ENCODE results near the gene COQ9. TPM values are rescaled to one million over a fixed set of nuclear protein-coding genes. Genes with fewer than 3 reads are reported as not detected.

COQ9 gene
- total RNA-seq, 1 experiment from 2014 or later = 32.9 TPM

GRCh38 chr16:57413301-57413730 is 34.0 kb upstream of the COQ9 start:
- Histone ChIP-seq H4K91ac (ENCODE audit: insufficient read length, low read depth, low read length) (no peak overlapping the region), H3K23me2 (ENCODE audit: insufficient read length, low read depth, low read length, poor library complexity, severe bottlenecking) (peaks cover 5% of the 10 kb centered on the region), H2BK12ac (ENCODE audit: insufficient read length, low read depth, low read length) (no peak overlapping the region), H4K8ac (replicated peaks; ENCODE audit: insufficient read length, low read depth, low read length) (no peak overlapping the region), H3K23ac (ENCODE audit: insufficient read length, low read depth, low read length) (no peak overlapping the region), H3K9me3 (ENCODE audit: control insufficient read depth, low read depth, low read length) (no peaks in the 10 kb centered on the region), H2BK15ac (ENCODE audit: low read depth, low read length) (no peak overlapping the region), H3K79me2 (ENCODE audit: insufficient read depth, low read length) (no peaks in the 10 kb centered on the region), H3T11ph (ENCODE audit: low read length) (no peak overlapping the region), H4K20me1 (ENCODE audit: control insufficient read depth, insufficient read depth, insufficient read length) (no peaks in the 10 kb centered on the region), H3K14ac (ENCODE audit: insufficient read depth, low read length) (no peak overlapping the region), H2BK5ac (ENCODE audit: insufficient read length, low read length) (no peak overlapping the region), H2BK120ac (ENCODE audit: low read depth, low read length, poor library complexity, severe bottlenecking) (no peak overlapping the region), H3K18ac (ENCODE audit: insufficient read length, low read depth, low read length) (no peak overlapping the region), H2BK20ac (ENCODE audit: low read depth, low read length, poor library complexity, severe bottlenecking) (no peak overlapping the region), H2AK5ac (ENCODE audit: insufficient read length, low read length) (no peak overlapping the region), H2AFZ (ENCODE audit: low read length) (no peak overlapping the region), H3K27me3 (ENCODE audit: insufficient read depth, low read length) (no peaks in the 10 kb centered on the region), H3K9ac (ENCODE audit: extremely low read depth, insufficient read length, low read length) (no peak overlapping the region), H4K5ac (ENCODE audit: insufficient read length, low read depth, low read length) (no peak overlapping the region), H3K27ac (ENCODE audit: insufficient read length, low read depth, low read length) (no peak overlapping the region), H3K79me1 (ENCODE audit: insufficient read depth, low read depth, low read length, poor library complexity, severe bottlenecking) (no peaks in the 10 kb centered on the region), H3K56ac (ENCODE audit: insufficient read length, low read depth, low read length) (no peak overlapping the region), H3K4ac (ENCODE audit: low read depth, low read length) (no peak overlapping the region), H3K4me1 (ENCODE audit: insufficient read depth, low read length) (no peaks in the 10 kb centered on the region), H3K4me2 (ENCODE audit: insufficient read depth, insufficient read length, low read length) (no peak overlapping the region)
- no peak overlapping the region for H3K4me3 Mint-ChIP-seq
- TF ChIP-seq CTCF (conservative IDR thresholded peaks at IDR 0.05) = no peak
- no peak for DNase-seq
- H3K27me3 Mint-ChIP-seq (ENCODE audit: low read depth) = peaks cover 1% of the 10 kb centered on the region
- peaks cover 9 to 21% of the 10 kb centered on the region in 2 experiments for H3K4me1 Mint-ChIP-seq
- H3K36me3 Mint-ChIP-seq (ENCODE audit: insufficient read depth in 1 of 3, low read depth in 3 of 3) = no peaks in the 10 kb centered on the region
- no CpG with 5 or more reads among the region's 5 CpGs for WGBS (ENCODE audit: extremely low coverage, insufficient read length, low lambda C conversion rate)
- H3K27ac Mint-ChIP-seq = no peak overlapping the region
- H3K9me3 Mint-ChIP-seq = peaks cover 0 to 3% of the 10 kb centered on the region in 2 experiments; a peak in 1 of 5 replicates

Data from H9 (cell line).